Measurements from ENCODE around the gene SLC20A1.
"Not testable (repeated sequence)": the region's sequence is repeated elsewhere in the genome, so short reads cannot be mapped to it uniquely, and the experiment has no call there.

SLC20A1 gene

GRCh38 chr2:112646791-112647689, 1.3 kb downstream of the SLC20A1 start:
- DNase-seq (ENCODE audit: low read depth) = no peak

GRCh38 chr2:112648081-112648480, 2.3 kb downstream of the SLC20A1 start:
- DNase-seq (ENCODE audit: low read depth) = no peak

DNA sequence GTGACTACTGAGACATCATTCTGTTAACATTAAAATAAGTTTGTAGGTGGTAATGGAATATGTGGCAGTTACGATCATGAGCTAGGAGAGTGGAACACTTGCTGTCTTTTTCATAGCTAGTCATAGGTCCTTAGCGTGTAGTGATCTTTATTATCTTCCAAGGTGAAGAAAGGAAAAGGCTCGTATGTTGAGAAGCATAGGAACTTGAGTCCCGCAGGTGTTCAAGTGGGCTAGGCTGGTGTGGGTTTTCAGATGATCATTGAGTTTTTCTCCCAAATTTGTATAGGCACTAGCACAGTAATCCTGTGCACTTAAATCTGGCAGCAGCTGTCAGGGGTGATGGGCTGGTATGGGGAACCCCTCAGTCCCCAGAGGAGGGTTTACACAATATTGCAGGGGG, 10.9 kb downstream of the SLC20A1 start:
- no peak for DNase-seq (ENCODE audit: low read depth)

- no peak for DNase-seq (ENCODE audit: low read depth)
Measured at GRCh38 chr2:112658301-112658700, 12.6 kb downstream of the SLC20A1 start.

- DNase-seq (ENCODE audit: low read depth) = no peak
Measured at GRCh38 chr2:112658839-112659667, 13.3 kb downstream of the SLC20A1 start.

- no peak for DNase-seq (ENCODE audit: low read depth)
Measured at GRCh38 chr2:112660138-112660537, 14.4 kb downstream of the SLC20A1 start.

DNA sequence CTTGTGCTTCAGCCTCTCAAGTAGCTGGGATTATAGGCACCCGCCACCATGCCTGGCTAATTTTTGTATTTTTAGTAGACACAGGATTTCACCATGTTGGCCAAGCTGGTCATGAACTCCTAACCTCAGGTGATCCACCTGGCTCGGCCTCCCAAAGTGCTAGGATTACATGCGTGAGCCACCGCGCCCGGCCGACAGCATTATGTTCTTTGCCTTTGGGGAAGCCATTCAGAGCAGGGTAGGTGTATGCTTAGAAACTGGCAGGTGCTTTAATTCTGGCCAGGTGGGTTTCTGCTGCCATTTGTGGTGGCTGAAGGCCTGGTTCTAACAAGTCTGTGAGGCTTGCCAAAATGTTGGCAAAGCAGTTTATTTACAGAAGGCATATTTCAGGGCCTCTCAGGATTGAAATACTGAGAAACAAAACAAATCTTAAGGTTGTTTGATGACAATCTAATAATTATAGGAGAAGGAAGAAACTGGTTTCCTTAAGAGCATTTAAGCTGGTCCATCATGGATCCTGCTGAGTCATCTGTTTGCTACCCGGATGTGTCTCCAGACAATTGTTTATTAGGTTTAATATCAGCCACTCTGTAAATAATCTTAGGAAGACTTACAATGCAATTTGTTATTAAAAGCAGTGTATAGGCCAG, 16.0 kb downstream of the SLC20A1 start:
- DNase-seq (ENCODE audit: low read depth) = no peak

DNA sequence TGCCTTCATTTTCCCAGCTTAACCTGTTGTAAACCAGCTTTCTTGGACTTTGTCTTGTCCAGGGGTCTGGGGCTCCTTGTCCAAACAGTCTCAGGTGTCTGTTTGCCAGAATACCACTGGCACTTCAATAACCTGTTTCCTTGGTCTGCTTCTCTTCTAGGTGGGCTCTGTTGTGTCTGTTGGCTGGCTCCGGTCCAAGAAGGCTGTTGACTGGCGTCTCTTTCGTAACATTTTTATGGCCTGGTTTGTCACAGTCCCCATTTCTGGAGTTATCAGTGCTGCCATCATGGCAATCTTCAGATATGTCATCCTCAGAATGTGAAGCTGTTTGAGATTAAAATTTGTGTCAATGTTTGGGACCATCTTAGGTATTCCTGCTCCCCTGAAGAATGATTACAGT, 17.0 kb downstream of the SLC20A1 start:
- no peak for DNase-seq (ENCODE audit: low read depth)

GRCh38 chr2:112664689-112665088, 18.9 kb downstream of the SLC20A1 start:
- DNase-seq (ENCODE audit: low read depth) = no peak

DNA sequence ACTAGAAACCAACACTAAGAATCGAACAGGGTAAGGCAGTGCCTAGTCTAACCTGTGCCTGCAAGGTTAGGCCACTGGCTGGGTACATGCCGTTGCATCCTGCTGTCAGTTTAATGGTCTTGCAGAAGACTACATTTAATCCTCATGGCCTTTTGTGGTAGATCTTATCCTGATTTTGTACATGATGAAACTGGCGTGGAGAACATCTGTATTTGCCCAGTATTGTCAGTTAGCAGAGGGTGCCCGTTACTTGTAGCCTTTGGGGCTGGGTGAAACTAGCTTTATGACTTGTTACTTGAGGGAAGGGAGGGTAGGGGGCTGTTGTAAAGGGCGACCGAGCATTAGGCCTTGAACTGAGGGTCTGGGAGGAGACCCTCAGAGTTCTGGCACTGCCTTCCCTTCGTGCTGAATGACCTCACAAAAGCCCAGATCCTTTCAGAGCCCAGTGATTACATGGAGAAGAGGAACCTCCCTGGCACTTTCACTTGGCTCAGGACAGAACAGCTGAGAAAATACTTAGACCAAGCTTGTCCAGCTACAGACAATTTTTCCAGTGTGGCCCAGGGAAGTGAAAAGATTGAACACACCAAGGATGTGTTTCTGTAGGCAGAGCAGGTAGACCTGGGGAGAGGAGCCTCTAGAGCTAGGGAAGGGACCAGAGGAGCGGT, 19.5 kb downstream of the SLC20A1 start:
- DNase-seq (ENCODE audit: low read depth) = no peak

- no peak for DNase-seq (ENCODE audit: low read depth)
Measured at GRCh38 chr2:112666761-112667122, 21.0 kb downstream of the SLC20A1 start.

GRCh38 chr2:112667540-112667939, 21.8 kb downstream of the SLC20A1 start:
- DNase-seq (ENCODE audit: low read depth) = not testable (repeated sequence)

GRCh38 chr2:112669667-112670066, 23.9 kb downstream of the SLC20A1 start:
- no peak for DNase-seq (ENCODE audit: low read depth)

GRCh38 chr2:112670252-112671022, 24.7 kb downstream of the SLC20A1 start:
- DNase-seq (ENCODE audit: low read depth) = no peak

DNA sequence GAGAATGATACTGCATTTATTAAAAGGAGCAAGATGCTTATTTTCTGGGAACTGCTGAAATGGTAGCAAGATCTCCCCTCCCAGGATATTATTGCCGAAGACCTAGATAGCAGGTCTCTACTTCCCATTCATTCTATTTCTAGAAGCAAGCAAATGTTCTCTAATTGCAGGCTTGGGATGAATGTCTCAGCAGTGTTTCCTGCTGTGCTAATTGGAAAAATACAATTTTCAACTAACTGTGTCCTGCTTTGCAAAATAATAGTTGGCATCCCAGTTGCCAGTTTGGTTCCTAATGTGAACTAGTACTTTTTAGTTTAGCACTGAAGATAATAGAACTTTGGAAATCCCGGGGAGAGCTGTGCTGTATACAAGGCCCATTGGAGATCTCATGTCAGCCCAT, 26.1 kb downstream of the SLC20A1 start:
- no peak for DNase-seq (ENCODE audit: low read depth)

- no peak for DNase-seq (ENCODE audit: low read depth)
Measured at GRCh38 chr2:112673008-112673407, 27.3 kb downstream of the SLC20A1 start.

DNA sequence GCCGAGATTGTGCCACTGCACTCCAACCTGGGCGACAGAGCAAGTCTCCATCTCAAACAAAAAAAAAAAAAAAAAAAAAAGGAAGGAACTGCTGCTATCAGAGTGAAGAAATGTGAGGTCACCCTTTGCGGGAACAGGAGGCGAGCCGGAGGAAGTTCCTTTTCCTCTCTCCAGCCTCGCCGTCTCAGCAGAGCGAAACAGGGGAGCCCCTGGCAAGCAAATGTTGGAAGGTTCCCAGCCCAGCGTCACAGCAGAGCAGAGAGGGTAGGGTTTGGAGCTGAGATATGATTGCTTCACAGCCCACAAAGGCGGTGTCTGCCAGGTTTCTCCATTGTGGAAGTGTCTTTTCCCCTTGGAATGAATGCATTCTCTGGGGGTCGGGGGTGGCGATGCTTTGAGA, 28.5 kb downstream of the SLC20A1 start:
- DNase-seq (ENCODE audit: low read depth) = peak; percentile 54

- no peak for DNase-seq (ENCODE audit: low read depth)
Measured at GRCh38 chr2:112679484-112679883, 33.7 kb downstream of the SLC20A1 start.

DNA sequence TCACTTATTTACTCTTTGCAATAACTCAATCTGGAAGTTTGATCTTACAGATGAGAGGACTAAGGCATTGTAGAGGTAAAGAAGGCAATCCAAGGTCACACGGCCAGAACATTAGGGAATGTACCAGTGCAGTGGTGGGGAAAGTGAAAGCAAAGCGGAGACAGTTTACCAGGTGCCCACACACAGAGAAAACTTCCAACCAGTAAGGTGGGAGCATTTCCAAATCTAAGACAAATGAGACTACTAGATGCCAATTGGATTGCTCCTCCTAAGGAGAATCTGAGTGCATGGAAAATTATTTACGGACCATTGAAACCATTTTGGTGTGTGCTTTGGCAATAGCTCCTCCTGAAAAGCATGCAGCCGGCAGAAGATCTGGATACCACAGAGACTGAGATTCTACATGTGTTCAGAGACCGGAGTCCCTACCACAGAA, 34.9 kb downstream of the SLC20A1 start:
- DNase-seq (ENCODE audit: low read depth) = no peak

DNA sequence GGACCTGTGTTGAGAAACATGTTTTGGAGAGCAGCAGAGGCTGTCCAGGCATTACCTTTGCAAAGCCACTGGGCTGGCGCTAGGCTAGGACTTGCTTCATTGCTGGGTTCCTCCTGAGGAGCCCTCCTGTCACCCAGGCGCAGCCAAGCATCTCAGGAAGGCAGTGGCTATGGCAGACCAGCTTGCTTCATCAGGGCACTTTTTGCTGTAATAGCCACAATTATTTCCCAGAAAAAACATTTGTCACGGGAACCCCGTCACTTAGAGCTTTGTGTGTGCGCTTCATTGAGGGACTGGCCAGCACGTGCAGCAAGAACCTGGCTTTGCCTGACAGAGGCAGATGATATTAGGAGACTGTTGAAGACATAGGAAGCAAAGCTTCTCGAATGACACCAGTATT, 36.4 kb downstream of the SLC20A1 start:
- DNase-seq (ENCODE audit: low read depth) = no peak

All from CMK (cell line).